CD8-positive, alpha-beta memory T cell (primary cell): ENCODE data around the gene GADD45A. TPM values are rescaled to one million over a fixed set of nuclear protein-coding genes. Genes with fewer than 3 reads are reported as not detected.
"Not testable (repeated sequence)": the region's sequence is repeated elsewhere in the genome, so short reads cannot be mapped to it uniquely, and the experiment has no call there.

Experiments
- CTCF ChIA-PET: fragments of 350-600 bp; sonication (Branson Sonifier 250); formaldehyde crosslinking; loops from one replicate; lab custom pipeline; 2021; ENCODE audit warnings: antibody characterized with exemption; lab: Charles Lee
- POLR2A ChIA-PET: fragments of 350-600 bp; sonication (Branson Sonifier 250); formaldehyde crosslinking; loops from one replicate; lab custom pipeline; 2021; ENCODE audit warnings: antibody characterized with exemption; lab: Charles Lee
- DNase-seq, 5 donors: peaks; one replicate each; pipeline versions ENCODE4 v3.0.0 to v3.0.0-alpha.2; 2020 to 2022; ENCODE audit warnings: mixed read lengths in 1 of 5
- H3K27ac ChIP-seq: one replicate; pipeline ENCODE4 v1.7.0; 2013; ENCODE audit warnings: low read depth, mild to moderate bottlenecking, low read length, moderate library complexity
- H3K27me3 ChIP-seq: 2 replicates; pipeline ENCODE4 v1.7.0; 2013; ENCODE audit warnings: low read length, mild to moderate bottlenecking; ENCODE audit not compliant: insufficient read depth, poor library complexity, severe bottlenecking
- H3K36me3 ChIP-seq: 2 replicates; pipeline ENCODE4 v1.7.0; 2013; ENCODE audit warnings: mild to moderate bottlenecking, low read length, moderate library complexity; ENCODE audit not compliant: insufficient read depth
- H3K4me1 ChIP-seq: 2 replicates; pipeline ENCODE4 v1.7.0; 2013; ENCODE audit warnings: mild to moderate bottlenecking, low read length, moderate library complexity; ENCODE audit not compliant: insufficient read depth
- H3K4me3 ChIP-seq: 2 replicates; pipeline ENCODE4 v1.7.0; 2013; ENCODE audit warnings: mild to moderate bottlenecking, low read length
- H3K9me3 ChIP-seq: 2 replicates; pipeline ENCODE4 v1.7.0; 2013; ENCODE audit warnings: mild to moderate bottlenecking, low read length
- H3K27ac Mint-ChIP-seq, 8 donors: one replicate each; pipeline ENCODE4 v1.8.0; 2020 to 2021; ENCODE audit warnings: mixed read lengths in 8 of 8, mild to moderate bottlenecking in 6 of 8, inconsistent platforms in 3 of 8, moderate library complexity in 3 of 8
- H3K27me3 Mint-ChIP-seq, 2 donors: one replicate each; pipeline ENCODE4 v1.8.0; 2020 to 2021; ENCODE audit warnings: mixed read lengths in 2 of 2, mild to moderate bottlenecking in 1 of 2, moderate library complexity in 1 of 2
- H3K36me3 Mint-ChIP-seq, 3 donors: one replicate each; pipeline ENCODE4 v1.8.0; 2020 to 2021; ENCODE audit warnings: mixed read lengths in 3 of 3, inconsistent platforms in 1 of 3, mild to moderate bottlenecking in 1 of 3
- H3K4me1 Mint-ChIP-seq, 3 donors: one replicate each; pipeline ENCODE4 v1.8.0; 2020 to 2021; ENCODE audit warnings: mixed read lengths in 3 of 3, inconsistent platforms in 1 of 3, mild to moderate bottlenecking in 1 of 3
- H3K4me3 Mint-ChIP-seq, 7 donors: one replicate each; pipeline ENCODE4 v1.8.0; 2020 to 2021; ENCODE audit warnings: mixed read lengths in 7 of 7, mild to moderate bottlenecking in 6 of 7, moderate library complexity in 4 of 7, inconsistent platforms in 2 of 7
- H3K9me3 Mint-ChIP-seq, 5 donors: one replicate each; pipeline ENCODE4 v1.8.0; 2020 to 2022; ENCODE audit warnings: mixed read lengths in 5 of 5, mild to moderate bottlenecking in 3 of 5, moderate library complexity in 2 of 5, inconsistent platforms in 1 of 5
- polyA plus RNA-seq: library from polyadenylated mRNA; unstranded; fragments of 300-500 nt; fragmentation: Illumina TruSeq; gene quantifications from one replicate; pipeline ENCODE4 v1.2.3, GENCODE V29; 2021
- total RNA-seq, 2 experiments: library from RNA; stranded (reverse); gene quantifications; one replicate each; pipeline ENCODE4 v1.2.3, GENCODE V29; 2021

The GADD45A gene
- total and polyA plus RNA-seq, 3 experiments from 2014 or later, result 9.8 to 36.2 (median 35.2) TPM

GRCh38 chr1:67724928-67725560, 40.0 kb downstream of the GADD45A start:
- POLR2A ChIA-PET, result no interaction called here
- Mint-ChIP-seq H3K27ac (no peak overlapping the region), H3K4me1 (no peaks in the 10 kb centered on the region), H3K4me3 (no peak overlapping the region), H3K27me3 (peaks cover 4% of the 10 kb centered on the region in 2 donors), H3K36me3 (no peaks in the 10 kb centered on the region), H3K9me3 (no peaks in the 10 kb centered on the region)
- Histone ChIP-seq H3K4me1 (no peaks in the 10 kb centered on the region), H3K27ac (no peak overlapping the region), H3K27me3 (no peaks in the 10 kb centered on the region), H3K4me3 (no peak overlapping the region), H3K36me3 (no peaks in the 10 kb centered on the region), H3K9me3 (no peaks in the 10 kb centered on the region)
- no peak for DNase-seq
- CTCF ChIA-PET, result no interaction called here

- Mint-ChIP-seq H3K9me3 (no peaks in the 10 kb centered on the region), H3K36me3 (no peaks in the 10 kb centered on the region), H3K27me3 (peaks cover 4% of the 10 kb centered on the region in 2 donors), H3K4me1 (no peaks in the 10 kb centered on the region), H3K27ac (no peak overlapping the region), H3K4me3 (no peak overlapping the region)
- Histone ChIP-seq H3K4me3 (no peak overlapping the region), H3K27ac (no peak overlapping the region), H3K36me3 (no peaks in the 10 kb centered on the region), H3K9me3 (no peaks in the 10 kb centered on the region), H3K4me1 (no peaks in the 10 kb centered on the region), H3K27me3 (no peaks in the 10 kb centered on the region)
- CTCF ChIA-PET, result no interaction called here
- no peak for DNase-seq
- POLR2A ChIA-PET, result no interaction called here
Observed at GRCh38 chr1:67726224-67726623, 41.2 kb downstream of the GADD45A start.

GRCh38 chr1:67729872-67730271, 44.9 kb downstream of the GADD45A start:
- Histone ChIP-seq H3K27me3 (no peaks in the 10 kb centered on the region), H3K27ac (no peak overlapping the region), H3K9me3 (no peaks in the 10 kb centered on the region), H3K4me3 (no peak overlapping the region), H3K4me1 (no peaks in the 10 kb centered on the region), H3K36me3 (no peaks in the 10 kb centered on the region)
- no peaks in the 10 kb centered on the region for H3K36me3 Mint-ChIP-seq
- no peak for DNase-seq
- H3K9me3 Mint-ChIP-seq, result no peaks in the 10 kb centered on the region
- CTCF ChIA-PET, result interaction anchor here (1.3 kb wide), 1 partner anchor 30 kb away, joined by 4 read pairs; no protein-coding TSS in a partner anchor
- H3K4me3 Mint-ChIP-seq, result no peak overlapping the region
- POLR2A ChIA-PET, result no interaction called here
- peaks cover 4% of the 10 kb centered on the region in 2 donors for H3K27me3 Mint-ChIP-seq
- no peak overlapping the region for H3K27ac Mint-ChIP-seq
- H3K4me1 Mint-ChIP-seq, result peaks cover 0 to 7% (median 2%) of the 10 kb centered on the region in 3 donors

DNA sequence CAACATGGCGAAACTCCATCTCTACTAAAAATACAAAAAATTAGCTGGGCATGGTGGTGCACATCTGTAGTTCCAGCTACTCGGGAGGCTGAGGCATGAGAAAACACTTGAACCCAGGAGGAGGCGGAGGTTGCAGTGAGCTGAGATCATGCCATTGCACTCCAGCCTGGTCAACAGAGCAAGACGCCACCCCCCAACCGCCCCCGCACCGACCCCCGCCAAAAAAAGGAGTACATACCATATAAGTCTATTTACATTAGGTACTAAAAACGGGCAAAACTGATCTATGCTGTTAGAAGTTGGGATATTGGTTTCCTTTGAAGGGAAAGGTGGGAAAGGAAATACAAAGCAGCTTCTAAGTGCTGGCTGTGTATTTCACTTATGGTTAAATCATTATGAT, 45.3 kb downstream of the GADD45A start:
- CTCF ChIA-PET, result interaction anchor here (1.3 kb wide), 1 partner anchor 29 kb away, joined by 4 read pairs; no protein-coding TSS in a partner anchor
- H3K27me3 ChIP-seq, H3K27me3 Mint-ChIP-seq, H3K4me3 Mint-ChIP-seq, DNase-seq, POLR2A ChIA-PET, H3K36me3 ChIP-seq, H3K27ac ChIP-seq, H3K4me3 ChIP-seq, H3K27ac Mint-ChIP-seq, H3K4me1 ChIP-seq, H3K9me3 ChIP-seq, H3K4me1 Mint-ChIP-seq, H3K9me3 Mint-ChIP-seq, H3K36me3 Mint-ChIP-seq: not testable (repeated sequence)

DNA sequence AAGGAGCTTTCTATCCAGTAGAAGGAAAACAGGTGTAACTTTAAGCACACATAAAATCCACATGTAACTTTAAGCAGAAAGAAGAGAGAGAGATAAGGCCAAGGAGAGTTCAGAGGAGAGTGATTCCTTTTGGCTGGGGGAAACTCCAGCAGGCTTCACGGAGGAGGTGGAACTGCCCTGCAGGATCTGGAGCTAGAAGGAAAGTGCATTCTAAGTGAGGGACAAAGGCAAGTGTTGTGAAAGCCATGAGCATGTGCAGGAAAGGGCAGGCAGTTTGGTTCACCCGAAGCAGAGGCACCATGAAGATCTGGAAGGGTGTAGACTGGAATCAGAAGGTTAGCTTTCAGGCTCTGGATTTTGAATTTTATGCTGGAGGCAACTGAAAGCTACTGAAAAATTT, 46.3 kb downstream of the GADD45A start:
- Mint-ChIP-seq H3K4me3 (no peak overlapping the region), H3K27me3 (peaks cover 4% of the 10 kb centered on the region in 2 donors), H3K27ac (peak overlapping the region in 1 of 8 donors; percentile 39), H3K4me1 (peaks cover 10 to 17% (median 11%) of the 10 kb centered on the region in 3 donors), H3K36me3 (no peaks in the 10 kb centered on the region), H3K9me3 (no peaks in the 10 kb centered on the region)
- Histone ChIP-seq H3K36me3 (no peaks in the 10 kb centered on the region), H3K9me3 (no peaks in the 10 kb centered on the region), H3K27me3 (no peaks in the 10 kb centered on the region), H3K4me1 (peaks cover 11% of the 10 kb centered on the region), H3K4me3 (no peak overlapping the region), H3K27ac (no peak overlapping the region)
- CTCF ChIA-PET, result interaction anchor here (1.3 kb wide), 1 partner anchor 28 kb away, joined by 4 read pairs; no protein-coding TSS in a partner anchor
- POLR2A ChIA-PET, result no interaction called here
- no peak for DNase-seq

- no peak for DNase-seq
- H3K9me3 Mint-ChIP-seq, result no peaks in the 10 kb centered on the region
- no peaks in the 10 kb centered on the region for H3K27me3 ChIP-seq
- H3K9me3 ChIP-seq, result no peaks in the 10 kb centered on the region
- H3K4me1 Mint-ChIP-seq, result peaks cover 14 to 23% (median 16%) of the 10 kb centered on the region in 3 donors
- CTCF ChIA-PET, result interaction anchor here (1.6 kb wide), 1 partner anchor 27 kb away, joined by 7 read pairs; no protein-coding TSS in a partner anchor
- peaks cover 17% of the 10 kb centered on the region for H3K4me1 ChIP-seq
- H3K27ac ChIP-seq, result peak overlapping the region; percentile 48
- POLR2A ChIA-PET, result no interaction called here
- H3K27ac Mint-ChIP-seq, result no peak overlapping the region
- H3K4me3 Mint-ChIP-seq, result no peak overlapping the region
- H3K27me3 Mint-ChIP-seq, result peaks cover 4% of the 10 kb centered on the region in 2 donors
- no peaks in the 10 kb centered on the region for H3K36me3 ChIP-seq
- H3K4me3 ChIP-seq, result no peak overlapping the region
- H3K36me3 Mint-ChIP-seq, result no peaks in the 10 kb centered on the region
Observed at GRCh38 chr1:67732750-67733151, 47.8 kb downstream of the GADD45A start.

GRCh38 chr1:67733681-67734322, 48.8 kb downstream of the GADD45A start:
- Histone ChIP-seq H3K36me3 (no peaks in the 10 kb centered on the region), H3K4me3 (no peak overlapping the region), H3K27me3 (no peaks in the 10 kb centered on the region), H3K9me3 (no peaks in the 10 kb centered on the region), H3K4me1 (peaks cover 17% of the 10 kb centered on the region), H3K27ac (peak overlapping the region; percentile 55)
- H3K27ac Mint-ChIP-seq, result no peak overlapping the region
- ChIA-PET POLR2A (no interaction called here), CTCF (interaction anchor here (1.6 kb wide), 1 partner anchor 26 kb away, joined by 7 read pairs; no protein-coding TSS in a partner anchor)
- peaks cover 14 to 23% (median 16%) of the 10 kb centered on the region in 3 donors for H3K4me1 Mint-ChIP-seq
- peaks cover 0 to 2% of the 10 kb centered on the region in 2 donors for H3K27me3 Mint-ChIP-seq
- no peak for DNase-seq
- no peak overlapping the region for H3K4me3 Mint-ChIP-seq
- H3K9me3 Mint-ChIP-seq, result no peaks in the 10 kb centered on the region
- H3K36me3 Mint-ChIP-seq, result no peaks in the 10 kb centered on the region

DNA sequence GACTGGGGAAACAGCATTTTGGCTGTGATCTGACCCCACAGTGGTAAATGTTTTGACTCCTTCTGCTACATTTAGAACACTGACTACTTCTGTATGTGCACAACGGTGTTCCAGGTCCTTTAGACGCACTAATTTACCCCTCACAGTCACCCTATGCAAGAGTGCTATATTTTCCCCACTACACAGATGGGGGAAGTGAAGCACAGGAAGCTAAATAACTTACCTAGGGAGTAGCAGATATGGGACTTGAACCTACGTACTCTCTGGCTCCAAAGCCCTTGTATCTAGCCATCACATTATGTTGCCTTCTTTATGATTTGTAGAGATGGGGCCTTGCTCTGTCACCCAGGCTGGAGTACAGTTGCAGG, 49.3 kb downstream of the GADD45A start:
- H3K27me3 ChIP-seq, result no peaks in the 10 kb centered on the region
- H3K27ac Mint-ChIP-seq, result peak overlapping the region in 1 of 8 donors; percentile 72
- H3K27me3 Mint-ChIP-seq, result peaks cover 0 to 3% of the 10 kb centered on the region in 2 donors
- ChIA-PET POLR2A (no interaction called here), CTCF (interaction anchor here (1.0 kb wide), 1 partner anchor 26 kb away, joined by 4 read pairs; no protein-coding TSS in a partner anchor)
- no peaks in the 10 kb centered on the region for H3K36me3 Mint-ChIP-seq
- H3K4me1 Mint-ChIP-seq, result peaks cover 14 to 23% (median 16%) of the 10 kb centered on the region in 3 donors
- H3K27ac ChIP-seq, result peak overlapping the region; percentile 55
- no peaks in the 10 kb centered on the region for H3K36me3 ChIP-seq
- H3K4me3 ChIP-seq, result no peak overlapping the region
- no peaks in the 10 kb centered on the region for H3K9me3 Mint-ChIP-seq
- peaks cover 17% of the 10 kb centered on the region for H3K4me1 ChIP-seq
- DNase-seq, result no peak
- H3K4me3 Mint-ChIP-seq, result no peak overlapping the region
- H3K9me3 ChIP-seq, result no peaks in the 10 kb centered on the region
